H9 (cell line): ENCODE measurements around the gene FIGNL2. TPM values are rescaled to one million over a fixed set of nuclear protein-coding genes. Genes with fewer than 3 reads are reported as not detected.

Source experiments
- DNase-seq: peaks from one replicate; pipeline ENCODE4 v3.0.0-alpha.2; 2017
- H2AFZ ChIP-seq: one replicate; pipeline ENCODE4 v1.6.1; 2013; ENCODE audit warnings: mild to moderate bottlenecking, low read length, control low read depth, moderate library complexity
- H2AK5ac ChIP-seq: 2 replicates; pipeline ENCODE4 v1.6.1; 2013; ENCODE audit warnings: low read length, control low read depth, mixed read lengths; ENCODE audit not compliant: insufficient read length
- H2BK120ac ChIP-seq: one replicate; pipeline ENCODE4 v1.6.1; 2013; ENCODE audit warnings: low read depth, mild to moderate bottlenecking, low read length, control low read depth, inconsistent platforms; ENCODE audit not compliant: poor library complexity, severe bottlenecking
- H2BK12ac ChIP-seq: 2 replicates; pipeline ENCODE4 v1.6.1; 2013; ENCODE audit warnings: low read length, control low read depth, mixed read lengths, low read depth; ENCODE audit not compliant: insufficient read length
- H2BK15ac ChIP-seq: 2 replicates; pipeline ENCODE4 v1.6.1; 2013; ENCODE audit warnings: low read depth, low read length, control low read depth
- H2BK20ac ChIP-seq: one replicate; pipeline ENCODE4 v1.6.1; 2013; ENCODE audit warnings: low read depth, mild to moderate bottlenecking, low read length, control low read depth, inconsistent platforms; ENCODE audit not compliant: poor library complexity, severe bottlenecking
- H2BK5ac ChIP-seq: 2 replicates; pipeline ENCODE4 v1.6.1; 2013; ENCODE audit warnings: low read length, control low read depth, mixed read lengths; ENCODE audit not compliant: insufficient read length
- H3K14ac ChIP-seq: 2 replicates; pipeline ENCODE4 v1.6.1; 2013; ENCODE audit warnings: low read length, control low read depth; ENCODE audit not compliant: insufficient read depth
- H3K18ac ChIP-seq: 2 replicates; pipeline ENCODE4 v1.6.1; 2013; ENCODE audit warnings: low read depth, mild to moderate bottlenecking, mixed read lengths, low read length, control low read depth; ENCODE audit not compliant: insufficient read length
- H3K23ac ChIP-seq: 2 replicates; pipeline ENCODE4 v1.6.1; 2013; ENCODE audit warnings: low read length, control low read depth, mixed read lengths, low read depth; ENCODE audit not compliant: insufficient read length
- H3K23me2 ChIP-seq: 2 replicates; pipeline ENCODE4 v1.6.1; 2013; ENCODE audit warnings: low read depth, mild to moderate bottlenecking, mixed read lengths, low read length, control low read depth; ENCODE audit not compliant: insufficient read length, poor library complexity, severe bottlenecking
- H3K27ac ChIP-seq: 2 replicates; pipeline ENCODE4 v1.5.1; 2013; ENCODE audit warnings: low read length, control low read depth, mixed read lengths, low read depth; ENCODE audit not compliant: insufficient read length
- H3K27me3 ChIP-seq: 2 replicates; pipeline ENCODE4 v1.6.1; 2013; ENCODE audit warnings: low read length, control low read depth, inconsistent platforms; ENCODE audit not compliant: insufficient read depth
- H3K4ac ChIP-seq: 2 replicates; pipeline ENCODE4 v1.6.1; 2013; ENCODE audit warnings: low read depth, mild to moderate bottlenecking, control low read depth, inconsistent platforms, low read length, moderate library complexity
- H3K4me1 ChIP-seq: 2 replicates; pipeline ENCODE4 v1.6.1; 2013; ENCODE audit warnings: low read length, control low read depth, inconsistent platforms; ENCODE audit not compliant: insufficient read depth
- H3K4me2 ChIP-seq: 2 replicates; pipeline ENCODE4 v1.6.1; 2013; ENCODE audit warnings: low read length, control low read depth, mixed read lengths; ENCODE audit not compliant: insufficient read length, insufficient read depth
- H3K56ac ChIP-seq: 2 replicates; pipeline ENCODE4 v1.6.1; 2013; ENCODE audit warnings: low read depth, mild to moderate bottlenecking, mixed read lengths, low read length, control low read depth; ENCODE audit not compliant: insufficient read length
- H3K79me1 ChIP-seq: 2 replicates; pipeline ENCODE4 v1.6.1; 2013; ENCODE audit warnings: low read depth, mild to moderate bottlenecking, moderate library complexity, low read length, control low read depth, inconsistent platforms; ENCODE audit not compliant: insufficient read depth, poor library complexity, severe bottlenecking
- H3K79me2 ChIP-seq: 2 replicates; pipeline ENCODE4 v1.6.1; 2013; ENCODE audit warnings: low read length, control low read depth, inconsistent platforms; ENCODE audit not compliant: insufficient read depth
- H3K9ac ChIP-seq: 2 replicates; pipeline ENCODE4 v1.6.1; 2013; ENCODE audit warnings: low read length, control low read depth, mixed read lengths; ENCODE audit not compliant: insufficient read length; ENCODE audit errors: extremely low read depth
- H3K9me3 ChIP-seq: one replicate; pipeline ENCODE4 v1.6.1; 2013; ENCODE audit warnings: low read depth, low read length, inconsistent platforms; ENCODE audit not compliant: control insufficient read depth
- H3T11ph ChIP-seq: one replicate; pipeline ENCODE4 v1.6.1; 2013; ENCODE audit warnings: mild to moderate bottlenecking, low read length, control low read depth, inconsistent platforms
- H4K20me1 ChIP-seq: one replicate; pipeline ENCODE4 v1.6.1; 2013; ENCODE audit not compliant: control insufficient read depth, insufficient read length, insufficient read depth
- H4K5ac ChIP-seq: 2 replicates; pipeline ENCODE4 v1.6.1; 2013; ENCODE audit warnings: low read depth, mild to moderate bottlenecking, mixed read lengths, low read length, control low read depth; ENCODE audit not compliant: insufficient read length
- H4K8ac ChIP-seq: replicated peaks from 2 replicates; pipeline ENCODE4 v1.6.1; 2013; ENCODE audit warnings: low read length, control low read depth, mixed read lengths, low read depth; ENCODE audit not compliant: insufficient read length
- H4K91ac ChIP-seq: 2 replicates; pipeline ENCODE4 v1.6.1; 2013; ENCODE audit warnings: low read depth, mild to moderate bottlenecking, moderate library complexity, mixed read lengths, low read length, control low read depth; ENCODE audit not compliant: insufficient read length
- H3K27ac Mint-ChIP-seq, 3 experiments: 2 replicates in 2 of 3; 3 replicates in 1 of 3; pipeline ENCODE4 v1.8.0; 2020 to 2021; ENCODE audit warnings: mixed read lengths in 3 of 3, mild to moderate bottlenecking in 1 of 3, moderate library complexity in 1 of 3
- H3K27me3 Mint-ChIP-seq: 2 replicates; pipeline ENCODE4 v1.8.0; 2021; ENCODE audit warnings: low read depth, mild to moderate bottlenecking, moderate library complexity, mixed read lengths
- H3K36me3 Mint-ChIP-seq, 3 experiments: 2 replicates in 2 of 3; 3 replicates in 1 of 3; pipeline ENCODE4 v1.8.0; 2020 to 2021; ENCODE audit warnings: low read depth in 3 of 3, mixed read lengths in 3 of 3; ENCODE audit not compliant: insufficient read depth in 1 of 3
- H3K4me1 Mint-ChIP-seq, 2 experiments: 2 replicates each; pipeline ENCODE4 v1.8.0; 2020; ENCODE audit warnings: mixed read lengths in 2 of 2
- H3K4me3 Mint-ChIP-seq, 2 experiments: 2 replicates in 1 of 2; 3 replicates in 1 of 2; pipeline ENCODE4 v1.8.0; 2020 to 2021; ENCODE audit warnings: mild to moderate bottlenecking in 2 of 2, mixed read lengths in 2 of 2, moderate library complexity in 1 of 2
- H3K9me3 Mint-ChIP-seq, 2 experiments: 2 replicates in 1 of 2; 3 replicates in 1 of 2; pipeline ENCODE4 v1.8.0; 2020; ENCODE audit warnings: mild to moderate bottlenecking in 2 of 2, mixed read lengths in 2 of 2, moderate library complexity in 1 of 2
- CTCF ChIP-seq: fragments of 200-600 bp; sonication (generic); conservative IDR thresholded peaks from 3 replicates; pipeline ENCODE4 v1.8.0; 2021; ENCODE audit warnings: antibody characterized with exemption, mild to moderate bottlenecking
- WGBS: extraction: QIAGEN DNeasy Blood & Tissue Kit; methylation state at CpG from one replicate; pipeline ENCODE4 v1.1.7; 2013; ENCODE audit warnings: missing lambda C conversion rate, low lambda C conversion rate, mixed read lengths; ENCODE audit not compliant: insufficient read length; ENCODE audit errors: extremely low coverage; 5-methylcytosine and 5-hydroxymethylcytosine counted together
- total RNA-seq: library from RNA; stranded (reverse); gene quantifications from 2 replicates; pipeline ENCODE4 v1.2.1, GENCODE V29; 2021

Gene FIGNL2
- total RNA-seq, 1 experiment from 2014 or later = 19.7 TPM

DNA sequence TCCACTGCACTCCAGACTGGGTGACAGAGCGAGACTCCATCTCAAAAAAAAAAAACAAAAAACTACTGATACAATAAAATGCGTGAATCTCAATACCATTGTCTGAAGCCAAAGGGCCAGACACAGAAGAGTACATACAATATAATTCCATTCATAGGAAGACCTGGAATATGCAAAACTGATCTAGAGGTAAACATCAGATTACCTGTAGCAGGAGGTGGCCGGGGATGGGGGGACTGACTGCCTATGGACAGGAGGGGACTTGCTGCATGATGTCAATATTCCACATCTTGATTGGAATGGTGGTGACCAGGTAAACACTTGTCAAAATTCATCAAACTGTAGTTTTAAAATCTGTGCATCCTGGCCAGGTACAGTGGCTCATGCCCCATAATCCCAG is 12.5 kb upstream of the FIGNL2 start:
- no peak overlapping the region for H2BK20ac ChIP-seq
- Mint-ChIP-seq H3K27ac (no peak overlapping the region; a peak in 1 of 7 replicates), H3K4me3 (no peak overlapping the region), H3K4me1 (peaks cover 47 to 55% of the 10 kb centered on the region in 2 experiments), H3K9me3 (no peaks in the 10 kb centered on the region; a peak in 1 of 5 replicates), H3K27me3 (peaks cover 42% of the 10 kb centered on the region), H3K36me3 (no peaks in the 10 kb centered on the region)
- H2AK5ac ChIP-seq = no peak overlapping the region
- no peaks in the 10 kb centered on the region for H4K20me1 ChIP-seq
- H4K8ac ChIP-seq = no peak overlapping the region
- TF ChIP-seq CTCF = no peak
- H2AFZ ChIP-seq = no peak overlapping the region
- no peak overlapping the region for H4K91ac ChIP-seq
- H3K18ac ChIP-seq = no peak overlapping the region
- no peak overlapping the region for H2BK5ac ChIP-seq
- no peak overlapping the region for H3K56ac ChIP-seq
- H2BK15ac ChIP-seq = no peak overlapping the region
- DNase-seq = no peak
- H3K79me2 ChIP-seq = no peaks in the 10 kb centered on the region
- WGBS = no CpG with 5 or more reads among the region's 3 CpGs
- H3K4me1 ChIP-seq = peaks cover 10% of the 10 kb centered on the region; the same call in 1 of the 2 replicates
- H3K27me3 ChIP-seq = peaks cover 3% of the 10 kb centered on the region; the same call in 1 of the 2 replicates
- H3K9ac ChIP-seq = no peak overlapping the region
- H2BK12ac ChIP-seq = no peak overlapping the region
- H3K9me3 ChIP-seq = no peaks in the 10 kb centered on the region
- no peak overlapping the region for H3K4ac ChIP-seq
- no peak overlapping the region for H3K27ac ChIP-seq
- no peak overlapping the region for H3K4me2 ChIP-seq
- H4K5ac ChIP-seq = no peak overlapping the region
- H3K79me1 ChIP-seq = no peaks in the 10 kb centered on the region
- no peak overlapping the region for H3K14ac ChIP-seq
- H3K23ac ChIP-seq = no peak overlapping the region
- no peak overlapping the region for H2BK120ac ChIP-seq
- H3T11ph ChIP-seq = no peak overlapping the region
- H3K23me2 ChIP-seq = peaks cover 16% of the 10 kb centered on the region
